Liver (tissue), 3 donors: ENCODE results near the gene SNAP23.

Experiments used
- GABPA ChIP-seq, 2 donors: IDR thresholded peaks in 1 of 2; conservative IDR thresholded peaks in 1 of 2; 2 replicates each; pipeline ENCODE4 v1.6.1; 2016; ENCODE audit warnings: antibody characterized with exemption in 2 of 2, mild to moderate bottlenecking in 1 of 2, moderate library complexity in 1 of 2
- NR2F2 ChIP-seq: IDR thresholded peaks from 2 replicates; pipeline ENCODE4 v1.6.1; 2016; ENCODE audit warnings: antibody characterized with exemption
- RAD21 ChIP-seq, 2 donors: IDR thresholded peaks; 2 replicates each; pipeline ENCODE4 v1.6.1; 2016; ENCODE audit warnings: antibody characterized with exemption in 2 of 2, mild to moderate bottlenecking in 2 of 2
- SP1 ChIP-seq: IDR thresholded peaks from 2 replicates; pipeline ENCODE4 v1.6.1; 2018; ENCODE audit warnings: antibody characterized with exemption, mild to moderate bottlenecking
- TAF1 ChIP-seq: conservative IDR thresholded peaks from 2 replicates; pipeline ENCODE4 v1.6.1; 2016; ENCODE audit warnings: antibody characterized with exemption, mild to moderate bottlenecking
- TF ChIP-seq, protein P1 (sequence below): fragments of 150-350 bp; IDR thresholded peaks from 2 replicates; pipeline ENCODE4 v1.5.1; 2017; ENCODE audit warnings: improper control_type of control experiment, low read depth, low read length; ENCODE audit not compliant: missing input control
- TF ChIP-seq, protein P2 (sequence below): IDR thresholded peaks from 2 replicates; pipeline ENCODE4 v1.6.1; 2016; ENCODE audit warnings: antibody characterized with exemption, mild to moderate bottlenecking
- TF ChIP-seq, protein P3 (sequence below): IDR thresholded peaks from 2 replicates; pipeline ENCODE4 v1.6.1; 2016; ENCODE audit warnings: antibody characterized with exemption
- donor health status: healthy.
- donor health status: healthy.

DNA sequence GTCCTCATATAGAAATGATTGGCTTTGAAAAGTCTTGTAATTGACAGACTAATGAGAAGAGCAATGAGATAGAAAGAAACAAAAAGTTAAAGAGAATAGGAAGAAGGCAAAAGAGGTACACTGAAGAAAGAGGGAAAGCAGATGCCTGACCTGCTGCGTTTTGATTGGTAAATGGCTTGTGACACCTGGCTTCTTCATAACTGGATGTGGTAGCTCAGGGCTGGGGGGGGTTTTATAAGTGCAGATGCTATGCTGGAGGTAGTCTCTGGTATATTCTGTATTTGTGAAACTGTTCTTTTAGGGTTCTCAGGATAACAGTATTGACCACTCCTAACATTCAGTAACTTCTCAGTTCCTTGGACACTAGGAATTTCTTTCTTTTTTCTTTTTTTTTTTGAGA, 81.3 kb downstream of the SNAP23 start:
- TF ChIP-seq, protein P1, sequence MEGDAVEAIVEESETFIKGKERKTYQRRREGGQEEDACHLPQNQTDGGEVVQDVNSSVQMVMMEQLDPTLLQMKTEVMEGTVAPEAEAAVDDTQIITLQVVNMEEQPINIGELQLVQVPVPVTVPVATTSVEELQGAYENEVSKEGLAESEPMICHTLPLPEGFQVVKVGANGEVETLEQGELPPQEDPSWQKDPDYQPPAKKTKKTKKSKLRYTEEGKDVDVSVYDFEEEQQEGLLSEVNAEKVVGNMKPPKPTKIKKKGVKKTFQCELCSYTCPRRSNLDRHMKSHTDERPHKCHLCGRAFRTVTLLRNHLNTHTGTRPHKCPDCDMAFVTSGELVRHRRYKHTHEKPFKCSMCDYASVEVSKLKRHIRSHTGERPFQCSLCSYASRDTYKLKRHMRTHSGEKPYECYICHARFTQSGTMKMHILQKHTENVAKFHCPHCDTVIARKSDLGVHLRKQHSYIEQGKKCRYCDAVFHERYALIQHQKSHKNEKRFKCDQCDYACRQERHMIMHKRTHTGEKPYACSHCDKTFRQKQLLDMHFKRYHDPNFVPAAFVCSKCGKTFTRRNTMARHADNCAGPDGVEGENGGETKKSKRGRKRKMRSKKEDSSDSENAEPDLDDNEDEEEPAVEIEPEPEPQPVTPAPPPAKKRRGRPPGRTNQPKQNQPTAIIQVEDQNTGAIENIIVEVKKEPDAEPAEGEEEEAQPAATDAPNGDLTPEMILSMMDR = no peak
- TF ChIP-seq, protein P2, sequence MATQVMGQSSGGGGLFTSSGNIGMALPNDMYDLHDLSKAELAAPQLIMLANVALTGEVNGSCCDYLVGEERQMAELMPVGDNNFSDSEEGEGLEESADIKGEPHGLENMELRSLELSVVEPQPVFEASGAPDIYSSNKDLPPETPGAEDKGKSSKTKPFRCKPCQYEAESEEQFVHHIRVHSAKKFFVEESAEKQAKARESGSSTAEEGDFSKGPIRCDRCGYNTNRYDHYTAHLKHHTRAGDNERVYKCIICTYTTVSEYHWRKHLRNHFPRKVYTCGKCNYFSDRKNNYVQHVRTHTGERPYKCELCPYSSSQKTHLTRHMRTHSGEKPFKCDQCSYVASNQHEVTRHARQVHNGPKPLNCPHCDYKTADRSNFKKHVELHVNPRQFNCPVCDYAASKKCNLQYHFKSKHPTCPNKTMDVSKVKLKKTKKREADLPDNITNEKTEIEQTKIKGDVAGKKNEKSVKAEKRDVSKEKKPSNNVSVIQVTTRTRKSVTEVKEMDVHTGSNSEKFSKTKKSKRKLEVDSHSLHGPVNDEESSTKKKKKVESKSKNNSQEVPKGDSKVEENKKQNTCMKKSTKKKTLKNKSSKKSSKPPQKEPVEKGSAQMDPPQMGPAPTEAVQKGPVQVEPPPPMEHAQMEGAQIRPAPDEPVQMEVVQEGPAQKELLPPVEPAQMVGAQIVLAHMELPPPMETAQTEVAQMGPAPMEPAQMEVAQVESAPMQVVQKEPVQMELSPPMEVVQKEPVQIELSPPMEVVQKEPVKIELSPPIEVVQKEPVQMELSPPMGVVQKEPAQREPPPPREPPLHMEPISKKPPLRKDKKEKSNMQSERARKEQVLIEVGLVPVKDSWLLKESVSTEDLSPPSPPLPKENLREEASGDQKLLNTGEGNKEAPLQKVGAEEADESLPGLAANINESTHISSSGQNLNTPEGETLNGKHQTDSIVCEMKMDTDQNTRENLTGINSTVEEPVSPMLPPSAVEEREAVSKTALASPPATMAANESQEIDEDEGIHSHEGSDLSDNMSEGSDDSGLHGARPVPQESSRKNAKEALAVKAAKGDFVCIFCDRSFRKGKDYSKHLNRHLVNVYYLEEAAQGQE = no peak
- no peak for TF ChIP-seq TAF1
- TF ChIP-seq SP1 = no peak
- TF ChIP-seq, protein P3, sequence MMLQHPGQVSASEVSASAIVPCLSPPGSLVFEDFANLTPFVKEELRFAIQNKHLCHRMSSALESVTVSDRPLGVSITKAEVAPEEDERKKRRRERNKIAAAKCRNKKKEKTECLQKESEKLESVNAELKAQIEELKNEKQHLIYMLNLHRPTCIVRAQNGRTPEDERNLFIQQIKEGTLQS = no peak
- no peak for TF ChIP-seq GABPA (IDR thresholded peaks at IDR 0.05 in 1 of 2, conservative IDR thresholded peaks at IDR 0.05 in 1 of 2)
- no peak for TF ChIP-seq RAD21 (IDR thresholded peaks at IDR 0.05)
- TF ChIP-seq NR2F2 = no peak
